Myocyte (in vitro differentiated cells): Measurements from ENCODE around the gene HSPE1. TPM values are rescaled to one million over a fixed set of nuclear protein-coding genes. Genes with fewer than 3 reads are reported as not detected.

Experiments used
- total RNA-seq: library from RNA; depleted of rRNA; stranded (reverse); fragments of >200 nt; gene quantifications from 2 replicates; pipeline ENCODE4 v1.2.3, GENCODE V29; 2014

The HSPE1 gene
- total RNA-seq, 1 donor from 2014 or later: 130 TPM

Other genes with a start within 250 kb of the HSPE1 start
- 6.0 and 9.7 TPM in 2 replicates for gene ANKRD44, start 189.6 kb upstream of the HSPE1 start, total RNA-seq
- 285 and 321 TPM in 2 replicates for gene SF3B1, start 65.4 kb upstream of the HSPE1 start, total RNA-seq
- 35.8 and 40.1 TPM in 2 replicates for gene COQ10B, start 46.8 kb upstream of the HSPE1 start, total RNA-seq
- 119 and 133 TPM in 2 replicates for gene HSPD1, start 539 bp upstream of the HSPE1 start, total RNA-seq
- gene MOB4, start 15.7 kb downstream of the HSPE1 start, total RNA-seq: 39.9 and 46.5 TPM in 2 replicates
- 6.2 and 6.8 TPM in 2 replicates for gene RFTN2, start 175.2 kb downstream of the HSPE1 start, total RNA-seq
- 5.8 and 6.0 TPM in 2 replicates for gene MARS2, start 205.0 kb downstream of the HSPE1 start, total RNA-seq